ENCODE measurements around the gene DHRS13.

GRCh38 chr17:28918295-28918694, 15.4 kb upstream of the DHRS13 start:
- TF ChIP-seq, protein P1, sequence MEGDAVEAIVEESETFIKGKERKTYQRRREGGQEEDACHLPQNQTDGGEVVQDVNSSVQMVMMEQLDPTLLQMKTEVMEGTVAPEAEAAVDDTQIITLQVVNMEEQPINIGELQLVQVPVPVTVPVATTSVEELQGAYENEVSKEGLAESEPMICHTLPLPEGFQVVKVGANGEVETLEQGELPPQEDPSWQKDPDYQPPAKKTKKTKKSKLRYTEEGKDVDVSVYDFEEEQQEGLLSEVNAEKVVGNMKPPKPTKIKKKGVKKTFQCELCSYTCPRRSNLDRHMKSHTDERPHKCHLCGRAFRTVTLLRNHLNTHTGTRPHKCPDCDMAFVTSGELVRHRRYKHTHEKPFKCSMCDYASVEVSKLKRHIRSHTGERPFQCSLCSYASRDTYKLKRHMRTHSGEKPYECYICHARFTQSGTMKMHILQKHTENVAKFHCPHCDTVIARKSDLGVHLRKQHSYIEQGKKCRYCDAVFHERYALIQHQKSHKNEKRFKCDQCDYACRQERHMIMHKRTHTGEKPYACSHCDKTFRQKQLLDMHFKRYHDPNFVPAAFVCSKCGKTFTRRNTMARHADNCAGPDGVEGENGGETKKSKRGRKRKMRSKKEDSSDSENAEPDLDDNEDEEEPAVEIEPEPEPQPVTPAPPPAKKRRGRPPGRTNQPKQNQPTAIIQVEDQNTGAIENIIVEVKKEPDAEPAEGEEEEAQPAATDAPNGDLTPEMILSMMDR (IDR thresholded peaks at IDR 0.05) = no peak
- TF ChIP-seq ZFX (IDR thresholded peaks at IDR 0.05; ENCODE audit: borderline replicate concordance) = no peak

All from 22Rv1 (cell line).